MCF 10A (cell line): ENCODE results near the gene FARS2. TPM values are rescaled to one million over a fixed set of nuclear protein-coding genes. Genes with fewer than 3 reads are reported as not detected.
A peak's percentile ranks its signal among the peaks of the same experiment; 100 is the strongest.

ENCODE experiments used
- BruUV-seq: library from RNA; stranded (reverse); fragments of 400-500 nt; replicated peaks from 2 replicates; lab custom pipeline; 2021; lab: Mats Ljungman, UMichigan
- CTCF ChIA-PET: fragments of 300-600 bp; sonication (Branson Sonifier 250); formaldehyde crosslinking; extraction: SDS; loops from one replicate; lab custom pipeline; 2021; ENCODE audit warnings: antibody characterized with exemption, inconsistent platforms; lab: Yijun Ruan, JAX
- POLR2A ChIA-PET: fragments of 300-600, 350-650 bp; sonication (Branson Sonifier 250); formaldehyde crosslinking; extraction: SDS; loops from one replicate; lab custom pipeline; 2020; ENCODE audit warnings: antibody characterized with exemption, inconsistent platforms; lab: Yijun Ruan, JAX
- DNase-seq: peaks from one replicate; pipeline ENCODE4 v3.0.0-alpha.2; 2018; ENCODE audit not compliant: unreplicated experiment
- H3K27ac Mint-ChIP-seq: one replicate; pipeline ENCODE4 v1.8.0; 2022; ENCODE audit warnings: mild to moderate bottlenecking, low read depth, mixed read lengths; ENCODE audit not compliant: unreplicated experiment
- H3K27me3 Mint-ChIP-seq: one replicate; pipeline ENCODE4 v1.8.0; 2022; ENCODE audit warnings: mixed read lengths; ENCODE audit not compliant: insufficient read depth, unreplicated experiment
- H3K36me3 Mint-ChIP-seq: one replicate; pipeline ENCODE4 v1.8.0; 2022; ENCODE audit warnings: mild to moderate bottlenecking, moderate library complexity, mixed read lengths; ENCODE audit not compliant: insufficient read depth, unreplicated experiment
- H3K4me1 Mint-ChIP-seq: one replicate; pipeline ENCODE4 v1.8.0; 2022; ENCODE audit warnings: mixed read lengths; ENCODE audit not compliant: insufficient read depth, unreplicated experiment
- H3K4me3 Mint-ChIP-seq: one replicate; pipeline ENCODE4 v1.8.0; 2022; ENCODE audit warnings: mild to moderate bottlenecking, moderate library complexity, mixed read lengths; ENCODE audit not compliant: unreplicated experiment
- H3K9me3 Mint-ChIP-seq: one replicate; pipeline ENCODE4 v1.8.0; 2022; ENCODE audit warnings: mixed read lengths; ENCODE audit not compliant: unreplicated experiment
- CTCF ChIP-seq: fragments of 200-600 bp; IDR thresholded peaks from one replicate; pipeline ENCODE4 v1.8.0; 2022; ENCODE audit warnings: antibody characterized with exemption, mild to moderate bottlenecking; ENCODE audit not compliant: unreplicated experiment
- intact Hi-C: fragments of 100-400 bp; cut with micrococcal nuclease; formaldehyde crosslinking; loops from 2 replicates; pipeline ENCODE4 v1.14.1; 2022
- total RNA-seq: library from RNA; stranded (reverse); gene quantifications from 2 replicates; pipeline ENCODE4 v1.2.3, GENCODE V29; 2022

Gene FARS2
- total RNA-seq, 1 experiment from 2014 or later: 18.2 TPM

- Mint-ChIP-seq H3K36me3 (no peaks in the 10 kb centered on the region), H3K27me3 (no peaks in the 10 kb centered on the region), H3K9me3 (peaks cover 7% of the 10 kb centered on the region), H3K27ac (no peak overlapping the region), H3K4me3 (no peak overlapping the region), H3K4me1 (peaks cover 22% of the 10 kb centered on the region)
- BruUV-seq: no TSS peak
- ChIA-PET POLR2A (no interaction called here), CTCF (interaction anchor here (0.6 kb wide), 1 partner anchor 128 kb away, joined by 3 read pairs; no protein-coding TSS in a partner anchor)
- no peak for DNase-seq
- TF ChIP-seq CTCF: no peak
- intact Hi-C loops: no loop called here
Measured at GRCh38 chr6:5250911-5251310, 10.4 kb upstream of the FARS2 start.

- Mint-ChIP-seq H3K4me1 (peaks cover 10% of the 10 kb centered on the region), H3K27ac (no peak overlapping the region), H3K27me3 (no peaks in the 10 kb centered on the region), H3K36me3 (peaks cover 14% of the 10 kb centered on the region), H3K4me3 (no peak overlapping the region), H3K9me3 (no peaks in the 10 kb centered on the region)
- no peak for DNase-seq
- CTCF ChIA-PET: interaction anchor here (0.9 to 2.7 kb wide), 3 partner anchors 46 to 113 kb away, joined by 3 to 10 read pairs (median 4); no protein-coding TSS in a partner anchor
- POLR2A ChIA-PET: no interaction called here
- BruUV-seq: no TSS peak
- TF ChIP-seq CTCF: no peak
- intact Hi-C loops: no loop called here
Measured at GRCh38 chr6:5256952-5257351, 4.4 kb upstream of the FARS2 start.

GRCh38 chr6:5257400-5257799, 3.9 kb upstream of the FARS2 start:
- no TSS peak for BruUV-seq
- Mint-ChIP-seq H3K27ac (peak overlapping the region; percentile 47), H3K4me1 (peaks cover 10% of the 10 kb centered on the region), H3K36me3 (peaks cover 14% of the 10 kb centered on the region), H3K4me3 (no peak overlapping the region), H3K9me3 (no peaks in the 10 kb centered on the region), H3K27me3 (no peaks in the 10 kb centered on the region)
- TF ChIP-seq CTCF: no peak
- DNase-seq: no peak
- CTCF ChIA-PET: interaction anchor here (0.5 to 2.7 kb wide), 6 partner anchors 10 to 113 kb away, joined by 3 to 10 read pairs (median 3); no protein-coding TSS in a partner anchor
- intact Hi-C loops: no loop called here
- POLR2A ChIA-PET: interaction anchor here (4.0 kb wide), 1 partner anchor 27 kb away, joined by 21 read pairs; no protein-coding TSS in a partner anchor

- Mint-ChIP-seq H3K27me3 (no peaks in the 10 kb centered on the region), H3K4me1 (peaks cover 10% of the 10 kb centered on the region), H3K36me3 (peaks cover 14% of the 10 kb centered on the region), H3K27ac (peak overlapping the region; percentile 99), H3K4me3 (peak overlapping the region; percentile 81), H3K9me3 (no peaks in the 10 kb centered on the region)
- ChIA-PET CTCF (interaction anchor here (1.0 to 2.7 kb wide), 2 partner anchors 44 to 116 kb away, joined by 4 to 10 read pairs; no protein-coding TSS in a partner anchor), POLR2A (interaction anchor here (0.7 to 4.3 kb wide), 9 partner anchors 10 to 69 kb away, joined by 3 to 50 read pairs (median 4); no protein-coding TSS in a partner anchor)
- BruUV-seq: TSS peak; percentile 53
- no peak for TF ChIP-seq CTCF
- no peak for DNase-seq
- intact Hi-C loops: no loop called here
Measured at GRCh38 chr6:5259428-5259827, 1.9 kb upstream of the FARS2 start.
